HepG2 (cell line): Measurements from ENCODE around the gene POLQ. TPM values are rescaled to one million over a fixed set of nuclear protein-coding genes. Genes with fewer than 3 reads are reported as not detected.

Experiments used
- ATAC-seq: fragments of 200-7000 bp; cut with Tn5 transposase; 3 replicates; pipeline ENCODE4 v1.9.1; 2020; ENCODE audit warnings: mild to moderate bottlenecking, moderate library complexity
- BruUV-seq: library from RNA; stranded (reverse); fragments of 400-500 nt; replicated peaks from 2 replicates; lab custom pipeline; 2021; lab: Mats Ljungman, UMichigan
- CTCF ChIA-PET: fragments of 300-600 bp; formaldehyde crosslinking; extraction: SDS; loops from one replicate; lab custom pipeline; 2021; ENCODE audit warnings: low total read pairs, inconsistent platforms, low intra/inter-chr PET ratio; lab: Yijun Ruan, JAX
- POLR2A ChIA-PET: fragments of 350-600 bp; sonication (Branson Sonifier 250); formaldehyde crosslinking; loops from one replicate; lab custom pipeline; 2020; ENCODE audit warnings: antibody characterized with exemption, inconsistent platforms; lab: Yijun Ruan, JAX
- DNase-seq: peaks from one replicate; pipeline ENCODE4 v3.0.0-alpha.2; 2015; ENCODE audit warnings: low spot score
- FAIRE-seq: peaks from 3 replicates; lab custom pipeline; 2011; peaks lifted over from hg19 to GRCh38; lab: Jason Lieb, UNC
- H2AFZ ChIP-seq: one replicate; pipeline ENCODE4 v1.6.1; 2011; ENCODE audit warnings: low read length, inconsistent platforms
- H3K27ac ChIP-seq: fragments of 300-600 bp; 3 replicates; pipeline ENCODE4 v1.8.0; 2011; ENCODE audit warnings: mixed run types, mild to moderate bottlenecking, mixed read lengths, low read length, inconsistent platforms; ENCODE audit not compliant: insufficient read depth; ENCODE audit errors: extremely low read length
- H3K27me3 ChIP-seq, 2 experiments: fragments of 200-600 bp in 1 of 2; 2 replicates in 1 of 2; 3 replicates in 1 of 2; pipeline versions ENCODE4 v1.6.0 to v1.8.0; 2011; ENCODE audit warnings: low read length in 2 of 2, mild to moderate bottlenecking in 2 of 2, moderate library complexity in 2 of 2, inconsistent platforms in 1 of 2; ENCODE audit not compliant: insufficient read depth in 2 of 2, control insufficient read depth in 1 of 2
- H3K36me3 ChIP-seq, 2 experiments: fragments of 200-600 bp in 1 of 2; replicated peaks in 1 of 2; 2 replicates in 1 of 2; 3 replicates in 1 of 2; pipeline versions ENCODE4 v1.5.1 to v1.8.0; 2011; ENCODE audit warnings: low read length in 2 of 2, inconsistent platforms in 1 of 2; ENCODE audit not compliant: insufficient read depth in 2 of 2, control insufficient read depth in 1 of 2
- H3K4me1 ChIP-seq: 2 replicates; pipeline ENCODE4 v1.5.1; 2012; ENCODE audit warnings: low read length, inconsistent platforms; ENCODE audit not compliant: insufficient read depth
- H3K4me2 ChIP-seq: 2 replicates; pipeline ENCODE4 v1.6.0; 2011; ENCODE audit warnings: low read depth, low read length, inconsistent platforms
- H3K4me3 ChIP-seq, 3 experiments: fragments of 200-600 bp in 1 of 3; sonication (generic), shearing (Covaris generic) in 1 of 3; replicated peaks in 1 of 3; 2 replicates each; pipeline ENCODE4 v1.5.1; 2011 to 2016; ENCODE audit warnings: low read length in 3 of 3, inconsistent platforms in 2 of 3, low read depth in 2 of 3, mild to moderate bottlenecking in 2 of 3, control low read depth in 1 of 3, mixed read lengths in 1 of 3; ENCODE audit not compliant: insufficient read depth in 1 of 3
- H3K79me2 ChIP-seq: one replicate; pipeline ENCODE4 v1.6.1; 2011; ENCODE audit warnings: low read length, inconsistent platforms; ENCODE audit not compliant: insufficient read depth
- H3K9ac ChIP-seq: 2 replicates; pipeline ENCODE4 v1.6.0; 2011; ENCODE audit warnings: mild to moderate bottlenecking, low read depth, low read length, inconsistent platforms; ENCODE audit not compliant: insufficient read depth
- H3K9me3 ChIP-seq: 2 replicates; pipeline ENCODE4 v1.5.1; 2012; ENCODE audit warnings: mild to moderate bottlenecking, low read length
- H4K20me1 ChIP-seq: 2 replicates; pipeline ENCODE4 v1.6.0; 2011; ENCODE audit warnings: inconsistent platforms, mild to moderate bottlenecking, low read length, moderate library complexity; ENCODE audit not compliant: insufficient read depth
- HNRNPUL1 ChIP-seq: fragments of 200-400 bp; formaldehyde crosslinking; IDR thresholded peaks from 2 replicates; pipeline ENCODE4 v1.6.1; 2017; ENCODE audit warnings: low read depth, mild to moderate bottlenecking, low read length, moderate library complexity
- ZFP90 ChIP-seq: sonication (generic); formaldehyde crosslinking; IDR thresholded peaks from 2 replicates; pipeline ENCODE4 v1.8.0; 2022; ENCODE audit warnings: missing genetic modification reagents, mild to moderate bottlenecking, inconsistent platforms, borderline replicate concordance
- ZNF619 ChIP-seq: sonication (generic); formaldehyde crosslinking; IDR thresholded peaks from 2 replicates; pipeline ENCODE4 v1.4.0; 2020; ENCODE audit warnings: mild to moderate bottlenecking, missing genetic modification reagents
- ZNF672 ChIP-seq: sonication (generic); formaldehyde crosslinking; IDR thresholded peaks from 2 replicates; pipeline ENCODE4 v1.8.1; 2022; ENCODE audit warnings: missing genetic modification reagents
- ZNF703 ChIP-seq: sonication (generic); formaldehyde crosslinking; IDR thresholded peaks from 2 replicates; pipeline ENCODE4 v1.5.1; 2020; ENCODE audit warnings: missing genetic modification reagents, mild to moderate bottlenecking, moderate library complexity, borderline replicate concordance
- ZNF780A ChIP-seq: sonication (generic); formaldehyde crosslinking; IDR thresholded peaks from 2 replicates; pipeline ENCODE4 v1.8.0; 2022; ENCODE audit warnings: mild to moderate bottlenecking, missing genetic modification reagents, moderate library complexity
- ZSCAN29 ChIP-seq: sonication (generic); formaldehyde crosslinking; conservative IDR thresholded peaks from 2 replicates; pipeline ENCODE4 v1.4.0; 2020; ENCODE audit warnings: mild to moderate bottlenecking, missing genetic modification reagents
- WGBS: methylation state at CpG from one replicate; pipeline ENCODE4 v1.1.6; 2017; ENCODE audit warnings: low lambda C conversion rate; 5-methylcytosine and 5-hydroxymethylcytosine counted together
- in situ Hi-C: cut with HindIII; loops from 2 replicates; pipeline ENCODE4 v1.10.0; 2017; ENCODE audit warnings: low pct_unique_long_range_greater_than_20kb; ENCODE audit not compliant: extremely low pct_ligation_motif_present
- intact Hi-C: fragments of 100-400 bp; cut with micrococcal nuclease; formaldehyde crosslinking; loops from one replicate; pipeline ENCODE4 v1.10.0; 2022; ENCODE audit not compliant: unreplicated experiment
- polyA plus RNA-seq, 8 experiments: library from polyadenylated mRNA; depleted of rRNA in 3 of 8; stranded (reverse) in 7 of 8; unstranded in 1 of 8; fragments of >200 nt; fragmentation: Illumina TruSeq in 4 of 8; extraction: Trizol in 4 of 8; gene quantifications; 2 replicates each; pipeline versions ENCODE4 v1.2.1 to v1.2.3, GENCODE V29; 2011 to 2016; ENCODE audit warnings: low read depth in 4 of 8, missing spikeins in 1 of 8, mixed read lengths in 1 of 8; ENCODE audit not compliant: insufficient read depth in 1 of 8
- total RNA-seq, 5 experiments: library from RNA; depleted of rRNA; stranded (reverse); fragments of >200 nt; fragmentation: Illumina TruSeq; extraction: Trizol; gene quantifications; 2 replicates each; pipeline ENCODE4 v1.2.3, GENCODE V29; 2016; ENCODE audit warnings: low read depth in 1 of 5
- TF ChIP-seq, protein P1 (sequence below): sonication (generic); formaldehyde crosslinking; IDR thresholded peaks from 2 replicates; pipeline ENCODE4 v1.5.1; 2020; ENCODE audit warnings: mild to moderate bottlenecking, missing genetic modification reagents, borderline replicate concordance

POLQ gene
- total and polyA plus RNA-seq, 2 of the 13 experiments (the other 11 are each of a cell fraction or from before 2014, with no cell fraction given): 2.5 to 18.6 TPM

DNA sequence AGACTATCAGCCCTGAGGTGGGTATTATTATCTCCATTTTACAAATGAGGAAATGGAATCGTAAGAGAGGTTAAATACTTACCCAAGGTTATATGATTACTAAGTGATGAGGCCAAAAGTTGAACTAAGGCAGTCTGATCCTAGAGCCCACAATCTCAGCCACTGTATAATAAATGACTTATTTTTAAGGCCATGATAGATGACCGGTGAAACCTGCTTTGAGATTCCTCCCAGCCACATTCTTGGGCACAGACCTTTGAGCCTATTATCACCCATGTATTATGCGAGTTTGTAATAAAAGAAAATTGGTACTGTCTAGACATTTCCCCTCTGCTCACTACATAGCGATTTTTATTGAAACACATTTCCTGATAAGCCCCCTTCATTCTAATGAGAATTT is 37.4 kb downstream of the POLQ start:
- no peak for FAIRE-seq

DNA sequence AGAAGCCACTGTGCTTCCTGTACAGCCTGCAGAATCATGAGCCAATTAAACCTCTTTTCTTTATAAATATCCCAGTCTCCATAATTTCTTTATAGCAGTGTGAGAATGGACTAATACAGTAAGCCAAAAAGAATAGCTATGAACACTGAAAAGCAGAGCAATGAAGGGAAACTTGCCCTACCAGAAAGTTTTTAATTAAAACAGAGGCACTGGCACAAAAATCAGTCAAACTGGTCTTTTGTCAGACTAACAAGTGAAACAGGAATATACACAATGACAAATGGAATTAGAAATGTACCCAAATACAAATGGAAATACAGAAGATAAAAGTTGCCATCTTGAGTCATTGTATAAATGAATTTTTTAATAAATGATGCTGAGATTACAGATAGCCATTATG is 40.5 kb downstream of the POLQ start:
- Histone ChIP-seq H3K4me1 (peaks cover 7% of the 10 kb centered on the region; the same call in 1 of the 2 replicates), H3K79me2 (no peaks in the 10 kb centered on the region), H3K4me3 (no peak overlapping the region), H2AFZ (no peak overlapping the region), H3K9ac (no peak overlapping the region), H3K9me3 (no peaks in the 10 kb centered on the region), H4K20me1 (no peaks in the 10 kb centered on the region), H3K27me3 (no peaks in the 10 kb centered on the region), H3K4me2 (no peak overlapping the region), H3K27ac (no peak overlapping the region), H3K36me3 (peaks cover 4 to 25% of the 10 kb centered on the region in 2 experiments; a peak in 4 of 5 replicates)
- ATAC-seq: no peak
- TF ChIP-seq, protein P1, sequence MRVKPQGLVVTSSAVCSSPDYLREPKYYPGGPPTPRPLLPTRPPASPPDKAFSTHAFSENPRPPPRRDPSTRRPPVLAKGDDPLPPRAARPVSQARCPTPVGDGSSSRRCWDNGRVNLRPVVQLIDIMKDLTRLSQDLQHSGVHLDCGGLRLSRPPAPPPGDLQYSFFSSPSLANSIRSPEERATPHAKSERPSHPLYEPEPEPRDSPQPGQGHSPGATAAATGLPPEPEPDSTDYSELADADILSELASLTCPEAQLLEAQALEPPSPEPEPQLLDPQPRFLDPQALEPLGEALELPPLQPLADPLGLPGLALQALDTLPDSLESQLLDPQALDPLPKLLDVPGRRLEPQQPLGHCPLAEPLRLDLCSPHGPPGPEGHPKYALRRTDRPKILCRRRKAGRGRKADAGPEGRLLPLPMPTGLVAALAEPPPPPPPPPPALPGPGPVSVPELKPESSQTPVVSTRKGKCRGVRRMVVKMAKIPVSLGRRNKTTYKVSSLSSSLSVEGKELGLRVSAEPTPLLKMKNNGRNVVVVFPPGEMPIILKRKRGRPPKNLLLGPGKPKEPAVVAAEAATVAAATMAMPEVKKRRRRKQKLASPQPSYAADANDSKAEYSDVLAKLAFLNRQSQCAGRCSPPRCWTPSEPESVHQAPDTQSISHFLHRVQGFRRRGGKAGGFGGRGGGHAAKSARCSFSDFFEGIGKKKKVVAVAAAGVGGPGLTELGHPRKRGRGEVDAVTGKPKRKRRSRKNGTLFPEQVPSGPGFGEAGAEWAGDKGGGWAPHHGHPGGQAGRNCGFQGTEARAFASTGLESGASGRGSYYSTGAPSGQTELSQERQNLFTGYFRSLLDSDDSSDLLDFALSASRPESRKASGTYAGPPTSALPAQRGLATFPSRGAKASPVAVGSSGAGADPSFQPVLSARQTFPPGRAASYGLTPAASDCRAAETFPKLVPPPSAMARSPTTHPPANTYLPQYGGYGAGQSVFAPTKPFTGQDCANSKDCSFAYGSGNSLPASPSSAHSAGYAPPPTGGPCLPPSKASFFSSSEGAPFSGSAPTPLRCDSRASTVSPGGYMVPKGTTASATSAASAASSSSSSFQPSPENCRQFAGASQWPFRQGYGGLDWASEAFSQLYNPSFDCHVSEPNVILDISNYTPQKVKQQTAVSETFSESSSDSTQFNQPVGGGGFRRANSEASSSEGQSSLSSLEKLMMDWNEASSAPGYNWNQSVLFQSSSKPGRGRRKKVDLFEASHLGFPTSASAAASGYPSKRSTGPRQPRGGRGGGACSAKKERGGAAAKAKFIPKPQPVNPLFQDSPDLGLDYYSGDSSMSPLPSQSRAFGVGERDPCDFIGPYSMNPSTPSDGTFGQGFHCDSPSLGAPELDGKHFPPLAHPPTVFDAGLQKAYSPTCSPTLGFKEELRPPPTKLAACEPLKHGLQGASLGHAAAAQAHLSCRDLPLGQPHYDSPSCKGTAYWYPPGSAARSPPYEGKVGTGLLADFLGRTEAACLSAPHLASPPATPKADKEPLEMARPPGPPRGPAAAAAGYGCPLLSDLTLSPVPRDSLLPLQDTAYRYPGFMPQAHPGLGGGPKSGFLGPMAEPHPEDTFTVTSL (CRISPR knock-in tag): no peak
- DNase-seq: no peak
- FAIRE-seq: no peak
- in situ Hi-C loops (no loop called here), intact Hi-C loops (no loop called here)
- CTCF ChIA-PET: no interaction called here
- POLR2A ChIA-PET: no interaction called here
- BruUV-seq: no TSS peak

More for the DNA sequence above, 37.4 kb downstream of the POLQ start:
- WGBS: 98% methylated on average over 4 of the region's 4 CpGs
- BruUV-seq: no TSS peak
- ChIA-PET POLR2A (no interaction called here), CTCF (no interaction called here)
- Histone ChIP-seq H3K4me3 (no peak overlapping the region), H3K4me2 (no peak overlapping the region), H3K9me3 (no peaks in the 10 kb centered on the region), H3K4me1 (peaks cover 7% of the 10 kb centered on the region; the same call in 1 of the 2 replicates), H3K9ac (no peak overlapping the region), H3K27ac (no peak overlapping the region), H2AFZ (no peak overlapping the region), H3K27me3 (no peaks in the 10 kb centered on the region), H3K36me3 (peaks cover 4 to 25% of the 10 kb centered on the region in 2 experiments; a peak in 4 of 5 replicates), H3K79me2 (no peaks in the 10 kb centered on the region), H4K20me1 (no peaks in the 10 kb centered on the region)
- intact Hi-C loops (no loop called here), in situ Hi-C loops (no loop called here)
- no peak for DNase-seq
- ATAC-seq: no peak
- TF ChIP-seq ZNF780A (CRISPR knock-in tag) (no peak), HNRNPUL1 (no peak), ZSCAN29 (CRISPR knock-in tag) (no peak), ZFP90 (no peak), ZNF703 (CRISPR knock-in tag) (no peak), ZNF619 (CRISPR knock-in tag) (no peak), ZNF672 (no peak)
